ENCODE results near the gene SLC20A1. TPM values are rescaled to one million over a fixed set of nuclear protein-coding genes. Genes with fewer than 3 reads are reported as not detected.

SLC20A1 gene
- 91.4 TPM for polyA plus RNA-seq (2012; ENCODE audit: insufficient read length, low read depth)

GRCh38 chr2:112645310-112646101 is at the start of gene SLC20A1:
TSS of gene SLC20A1 (plus strand) at chr2:112645939. CDS start at chr2:112646829, 890 bp downstream.
- TF ChIP-seq TAF1 (IDR thresholded peaks at IDR 0.05; ENCODE audit: borderline replicate concordance, insufficient read depth, low read length): peak; percentile 87
- peak; percentile 25 for TF ChIP-seq FOXP2 (optimal IDR thresholded peaks at IDR 0.05; ENCODE audit: borderline replicate concordance, extremely low read depth, extremely low read length, insufficient read depth)
- 0 out of 2 replicates have a peak, but pooled peaks have one; percentile 28 for TF ChIP-seq SIN3A (IDR thresholded peaks at IDR 0.05; ENCODE audit: borderline replicate concordance, insufficient read depth, low read length)
- peak; percentile 97 for TF ChIP-seq POLR2AphosphoS5 (IDR thresholded peaks at IDR 0.05; ENCODE audit: low read depth, low read length)
- TF ChIP-seq REST (IDR thresholded peaks at IDR 0.05; ENCODE audit: insufficient read depth in 1 of 2, low read depth in 2 of 2, low read length in 2 of 2): peak; percentile 39 to 57; a peak in 2 of 4 replicates

GRCh38 chr2:112597537-112598322 is 48.0 kb upstream of the SLC20A1 start:
- TF ChIP-seq SIN3A (IDR thresholded peaks at IDR 0.05; ENCODE audit: borderline replicate concordance, insufficient read depth, low read length) (no peak), REST (IDR thresholded peaks at IDR 0.05; ENCODE audit: insufficient read depth in 1 of 2, low read depth in 2 of 2, low read length in 2 of 2) (no peak)

GRCh38 chr2:112600634-112601033 is 45.1 kb upstream of the SLC20A1 start:
- TF ChIP-seq FOXP2 (optimal IDR thresholded peaks at IDR 0.05; ENCODE audit: borderline replicate concordance, extremely low read depth, extremely low read length, insufficient read depth): no peak

- no peak for TF ChIP-seq TAF1 (IDR thresholded peaks at IDR 0.05; ENCODE audit: borderline replicate concordance, insufficient read depth, low read length)
These were observed 44.0 kb upstream of the SLC20A1 start for GRCh38 chr2:112601754-112602153.

- no peak for TF ChIP-seq TAF1 (IDR thresholded peaks at IDR 0.05; ENCODE audit: borderline replicate concordance, insufficient read depth, low read length)
- no peak for TF ChIP-seq SIN3A (IDR thresholded peaks at IDR 0.05; ENCODE audit: borderline replicate concordance, insufficient read depth, low read length)
- no peak for TF ChIP-seq REST (IDR thresholded peaks at IDR 0.05; ENCODE audit: insufficient read depth in 1 of 2, low read depth in 2 of 2, low read length in 2 of 2)
- no peak for TF ChIP-seq POLR2AphosphoS5 (IDR thresholded peaks at IDR 0.05; ENCODE audit: low read depth, low read length)
- TF ChIP-seq FOXP2 (optimal IDR thresholded peaks at IDR 0.05; ENCODE audit: borderline replicate concordance, extremely low read depth, extremely low read length, insufficient read depth): no peak
These were observed 42.8 kb upstream of the SLC20A1 start for GRCh38 chr2:112602917-112603316.

GRCh38 chr2:112603731-112604130 is 42.0 kb upstream of the SLC20A1 start:
- TF ChIP-seq FOXP2 (optimal IDR thresholded peaks at IDR 0.05; ENCODE audit: borderline replicate concordance, extremely low read depth, extremely low read length, insufficient read depth) (no peak), POLR2AphosphoS5 (IDR thresholded peaks at IDR 0.05; ENCODE audit: low read depth, low read length) (no peak), TAF1 (IDR thresholded peaks at IDR 0.05; ENCODE audit: borderline replicate concordance, insufficient read depth, low read length) (no peak), SIN3A (IDR thresholded peaks at IDR 0.05; ENCODE audit: borderline replicate concordance, insufficient read depth, low read length) (no peak), REST (IDR thresholded peaks at IDR 0.05; ENCODE audit: insufficient read depth in 1 of 2, low read depth in 2 of 2, low read length in 2 of 2) (no peak)

All from PFSK-1 (cell line).